ENCODE data around the gene TANGO6.

The TANGO6 gene

DNA sequence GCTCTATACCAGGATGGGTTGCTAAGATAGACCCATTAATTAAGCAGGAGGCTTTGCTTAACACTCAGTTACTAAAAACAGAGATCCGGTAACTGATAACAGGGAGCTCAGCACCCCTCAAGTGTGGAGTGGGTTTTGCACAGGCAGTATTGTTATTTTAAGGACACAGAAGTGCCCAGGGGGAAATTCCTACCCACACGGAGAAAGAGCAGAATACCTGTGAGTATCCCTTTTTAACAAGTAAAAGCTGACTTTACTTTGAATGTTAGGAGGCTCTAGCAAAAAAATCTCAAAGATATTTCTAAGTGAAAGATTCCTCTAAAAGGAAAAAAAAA, 229.3 kb downstream of the TANGO6 start:
- H3K4me3 ChIP-seq (ENCODE audit: low read length): no peak overlapping the region
- H3K27ac ChIP-seq (ENCODE audit: low read depth, low read length): no peak overlapping the region
- H3K4me2 ChIP-seq (ENCODE audit: low read length): no peak overlapping the region

DNA sequence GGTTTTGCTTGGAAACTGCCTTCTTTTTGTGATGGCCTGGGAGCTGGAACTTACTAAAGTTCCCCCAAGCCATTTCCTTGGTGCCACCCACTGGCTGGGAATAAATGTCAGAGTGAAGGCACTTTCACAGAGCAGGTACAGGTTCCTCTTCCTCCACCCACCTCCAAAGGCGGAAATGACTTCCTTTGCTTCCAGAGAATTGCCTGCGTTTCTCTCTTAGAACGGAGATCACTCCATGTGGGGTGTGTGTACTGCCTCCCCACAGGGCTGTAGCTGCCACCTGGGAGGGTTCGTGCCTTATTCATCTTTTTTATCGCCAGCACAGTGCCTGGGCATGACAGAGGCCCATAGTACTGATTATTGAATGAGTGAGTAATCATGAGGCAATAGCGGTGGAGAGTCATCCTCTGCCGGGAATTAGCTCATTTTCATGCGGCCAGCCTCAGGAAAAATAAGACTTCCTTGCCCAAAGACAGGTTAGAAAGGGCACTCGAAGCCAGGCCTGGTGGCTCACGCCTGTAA, 229.9 kb downstream of the TANGO6 start:
- H3K4me1 ChIP-seq (ENCODE audit: control insufficient read depth, low read length): peaks cover 6% of the 10 kb centered on the region
- no peaks in the 10 kb centered on the region for H4K20me1 ChIP-seq (ENCODE audit: control insufficient read depth, insufficient read depth, low read depth, low read length)
- no peaks in the 10 kb centered on the region for H3K9me2 ChIP-seq (replicated peaks; ENCODE audit: control insufficient read depth, low read length)
- H3K9me3 ChIP-seq (ENCODE audit: control insufficient read depth, insufficient read depth, low read length): no peaks in the 10 kb centered on the region
- H3F3A ChIP-seq (ENCODE audit: control insufficient read depth, insufficient read depth): no peaks in the 10 kb centered on the region
- no peak overlapping the region for H3K27ac ChIP-seq (ENCODE audit: low read depth, low read length)
- H3K79me2 ChIP-seq (ENCODE audit: control insufficient read depth, low read length): no peaks in the 10 kb centered on the region
- no peak overlapping the region for H3K4me2 ChIP-seq (ENCODE audit: low read length)
- no peaks in the 10 kb centered on the region for H3K36me3 ChIP-seq (ENCODE audit: control insufficient read depth, low read length)
- no peak overlapping the region for H3K4me3 ChIP-seq (ENCODE audit: low read length)
- TF ChIP-seq, protein P1, sequence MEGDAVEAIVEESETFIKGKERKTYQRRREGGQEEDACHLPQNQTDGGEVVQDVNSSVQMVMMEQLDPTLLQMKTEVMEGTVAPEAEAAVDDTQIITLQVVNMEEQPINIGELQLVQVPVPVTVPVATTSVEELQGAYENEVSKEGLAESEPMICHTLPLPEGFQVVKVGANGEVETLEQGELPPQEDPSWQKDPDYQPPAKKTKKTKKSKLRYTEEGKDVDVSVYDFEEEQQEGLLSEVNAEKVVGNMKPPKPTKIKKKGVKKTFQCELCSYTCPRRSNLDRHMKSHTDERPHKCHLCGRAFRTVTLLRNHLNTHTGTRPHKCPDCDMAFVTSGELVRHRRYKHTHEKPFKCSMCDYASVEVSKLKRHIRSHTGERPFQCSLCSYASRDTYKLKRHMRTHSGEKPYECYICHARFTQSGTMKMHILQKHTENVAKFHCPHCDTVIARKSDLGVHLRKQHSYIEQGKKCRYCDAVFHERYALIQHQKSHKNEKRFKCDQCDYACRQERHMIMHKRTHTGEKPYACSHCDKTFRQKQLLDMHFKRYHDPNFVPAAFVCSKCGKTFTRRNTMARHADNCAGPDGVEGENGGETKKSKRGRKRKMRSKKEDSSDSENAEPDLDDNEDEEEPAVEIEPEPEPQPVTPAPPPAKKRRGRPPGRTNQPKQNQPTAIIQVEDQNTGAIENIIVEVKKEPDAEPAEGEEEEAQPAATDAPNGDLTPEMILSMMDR (IDR thresholded peaks at IDR 0.05; ENCODE audit: low read depth, low read length, poor library complexity, severe bottlenecking): no peak
- no peak for TF ChIP-seq EZH2phosphoT487 (IDR thresholded peaks at IDR 0.05; ENCODE audit: borderline replicate concordance, low read length)
- no peaks in the 10 kb centered on the region for H3K27me3 ChIP-seq (ENCODE audit: control insufficient read depth, low read length)

More for the DNA sequence above, 229.3 kb downstream of the TANGO6 start:
- Histone ChIP-seq H3K79me2 (ENCODE audit: control insufficient read depth, low read length) (no peaks in the 10 kb centered on the region), H3K4me1 (ENCODE audit: control insufficient read depth, low read length) (peaks cover 6% of the 10 kb centered on the region), H3F3A (ENCODE audit: control insufficient read depth, insufficient read depth) (no peaks in the 10 kb centered on the region), H3K36me3 (ENCODE audit: control insufficient read depth, low read length) (no peaks in the 10 kb centered on the region), H3K9me2 (replicated peaks; ENCODE audit: control insufficient read depth, low read length) (no peaks in the 10 kb centered on the region), H4K20me1 (ENCODE audit: control insufficient read depth, insufficient read depth, low read depth, low read length) (no peaks in the 10 kb centered on the region), H3K9me3 (ENCODE audit: control insufficient read depth, insufficient read depth, low read length) (no peaks in the 10 kb centered on the region), H3K27me3 (ENCODE audit: control insufficient read depth, low read length) (no peaks in the 10 kb centered on the region)
- TF ChIP-seq EZH2phosphoT487 (IDR thresholded peaks at IDR 0.05; ENCODE audit: borderline replicate concordance, low read length): no peak
- TF ChIP-seq, protein P1 (IDR thresholded peaks at IDR 0.05; ENCODE audit: low read depth, low read length, poor library complexity, severe bottlenecking): no peak

DNA sequence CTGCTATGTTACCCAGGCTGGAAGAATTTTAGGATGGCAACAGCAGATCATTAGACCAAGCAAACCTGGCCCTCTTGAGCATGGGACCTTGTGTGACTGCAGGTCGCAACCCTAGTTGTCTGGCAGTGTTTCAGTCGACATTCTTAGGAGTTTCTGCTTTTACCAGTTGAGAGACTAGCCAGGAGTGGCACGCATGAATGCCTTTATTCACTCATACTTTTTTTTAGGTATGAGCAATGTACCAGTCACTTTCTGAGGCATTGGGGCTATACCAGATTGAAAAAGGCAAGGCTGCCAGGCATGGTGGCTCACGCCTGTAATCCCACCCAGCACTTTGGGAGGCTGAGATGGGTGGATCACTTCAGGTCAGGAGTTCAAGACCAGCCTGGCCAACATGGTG, 233.9 kb downstream of the TANGO6 start:
- Histone ChIP-seq H3K9me2 (replicated peaks; ENCODE audit: control insufficient read depth, low read length) (no peaks in the 10 kb centered on the region), H4K20me1 (ENCODE audit: control insufficient read depth, insufficient read depth, low read depth, low read length) (no peaks in the 10 kb centered on the region), H3K4me1 (ENCODE audit: control insufficient read depth, low read length) (no peaks in the 10 kb centered on the region), H3K36me3 (ENCODE audit: control insufficient read depth, low read length) (no peaks in the 10 kb centered on the region), H3K9me3 (ENCODE audit: control insufficient read depth, insufficient read depth, low read length) (no peaks in the 10 kb centered on the region), H3K4me2 (ENCODE audit: low read length) (no peak overlapping the region), H3F3A (ENCODE audit: control insufficient read depth, insufficient read depth) (no peaks in the 10 kb centered on the region), H3K79me2 (ENCODE audit: control insufficient read depth, low read length) (no peaks in the 10 kb centered on the region), H3K27me3 (ENCODE audit: control insufficient read depth, low read length) (no peaks in the 10 kb centered on the region), H3K4me3 (ENCODE audit: low read length) (no peak overlapping the region), H3K27ac (ENCODE audit: low read depth, low read length) (no peak overlapping the region)
- TF ChIP-seq, protein P1 (IDR thresholded peaks at IDR 0.05; ENCODE audit: low read depth, low read length, poor library complexity, severe bottlenecking): no peak
- no peak for TF ChIP-seq EZH2phosphoT487 (IDR thresholded peaks at IDR 0.05; ENCODE audit: borderline replicate concordance, low read length)

Measured in DOHH2 (cell line).